Uterus (tissue), 2 donors: ENCODE data around the gene PP2D1.
"Not testable (repeated sequence)": the region's sequence is repeated elsewhere in the genome, so short reads cannot be mapped to it uniquely, and the experiment has no call there.

Experiments used
- CTCF ChIP-seq, 4 experiments: fragments of 200-600 bp in 2 of 4; fragments of 450-650 bp in 2 of 4; sonication (generic) in 2 of 4; IDR thresholded peaks; one replicate each; pipeline ENCODE4 v1.5.1; 2016 to 2019; ENCODE audit warnings: antibody characterized with exemption in 4 of 4, mild to moderate bottlenecking in 2 of 4, moderate library complexity in 1 of 4
- POLR2A ChIP-seq, 2 donors: fragments of 450-650 bp; IDR thresholded peaks; one replicate each; pipeline ENCODE4 v1.6.1; 2016; ENCODE audit warnings: antibody characterized with exemption in 2 of 2, mild to moderate bottlenecking in 1 of 2, moderate library complexity in 1 of 2

DNA sequence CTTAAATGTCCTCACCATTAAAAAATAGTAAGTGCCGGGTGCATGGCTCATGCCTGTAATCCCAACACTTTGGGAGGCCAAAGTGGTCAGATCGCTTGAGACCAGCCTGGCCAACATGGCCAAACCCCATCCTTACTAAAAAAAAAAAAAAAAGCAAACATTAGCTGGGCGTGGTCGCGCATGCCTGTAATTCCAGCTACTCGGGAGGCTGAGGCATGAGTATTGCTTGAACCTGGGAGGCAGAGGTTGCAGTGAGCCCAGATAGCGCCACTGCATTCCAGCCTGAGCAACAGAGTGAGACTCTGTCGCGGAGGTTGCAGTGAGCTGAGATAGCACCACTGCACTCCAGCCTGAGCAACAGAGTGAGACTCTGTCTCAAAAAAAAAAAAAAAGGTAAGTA is 54.7 kb downstream of the PP2D1 start:
- not testable (repeated sequence) for TF ChIP-seq POLR2A, CTCF (IDR thresholded peaks at IDR 0.05)
